ENCODE results near the gene MRPL44.
A peak's percentile ranks its signal among the peaks of the same experiment; 100 is the strongest.
"Not testable (repeated sequence)": the region's sequence is repeated elsewhere in the genome, so short reads cannot be mapped to it uniquely, and the experiment has no call there.

MRPL44 gene

GRCh38 chr2:223935459-223936125, 21.7 kb upstream of the MRPL44 start:
- no peak overlapping the region for H3K4me3 ChIP-seq (ENCODE audit: low read depth, low read length)

DNA sequence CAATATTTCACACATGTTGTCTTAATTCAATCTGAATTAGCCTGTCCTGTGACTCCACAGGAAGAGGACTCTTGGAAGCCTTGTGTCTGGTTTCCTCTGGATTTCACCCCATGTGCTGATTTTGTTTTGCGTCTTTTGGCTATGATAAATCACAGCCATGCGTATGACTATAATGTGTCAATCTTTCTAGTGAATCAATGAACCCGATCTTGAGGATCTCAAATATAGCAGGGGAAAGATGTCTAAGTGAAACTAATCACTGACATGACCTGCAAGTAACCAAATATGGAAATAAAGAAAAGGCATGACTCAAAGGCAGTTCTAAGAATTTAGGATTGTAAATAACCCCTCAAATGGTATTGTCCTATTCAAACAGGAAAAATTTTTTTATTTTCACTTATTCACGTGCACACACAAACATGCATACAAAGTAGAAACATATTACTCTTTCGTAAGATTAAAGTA, 20.4 kb upstream of the MRPL44 start:
- H3K4me3 ChIP-seq (ENCODE audit: low read depth, low read length) = no peak overlapping the region

- H3K4me3 ChIP-seq (ENCODE audit: low read depth, low read length) = no peak overlapping the region
These were observed 19.7 kb upstream of the MRPL44 start for GRCh38 chr2:223937535-223937934.

- H3K4me3 ChIP-seq (ENCODE audit: low read depth, low read length) = not testable (repeated sequence)
These were observed 17.8 kb upstream of the MRPL44 start for GRCh38 chr2:223939438-223939837.

DNA sequence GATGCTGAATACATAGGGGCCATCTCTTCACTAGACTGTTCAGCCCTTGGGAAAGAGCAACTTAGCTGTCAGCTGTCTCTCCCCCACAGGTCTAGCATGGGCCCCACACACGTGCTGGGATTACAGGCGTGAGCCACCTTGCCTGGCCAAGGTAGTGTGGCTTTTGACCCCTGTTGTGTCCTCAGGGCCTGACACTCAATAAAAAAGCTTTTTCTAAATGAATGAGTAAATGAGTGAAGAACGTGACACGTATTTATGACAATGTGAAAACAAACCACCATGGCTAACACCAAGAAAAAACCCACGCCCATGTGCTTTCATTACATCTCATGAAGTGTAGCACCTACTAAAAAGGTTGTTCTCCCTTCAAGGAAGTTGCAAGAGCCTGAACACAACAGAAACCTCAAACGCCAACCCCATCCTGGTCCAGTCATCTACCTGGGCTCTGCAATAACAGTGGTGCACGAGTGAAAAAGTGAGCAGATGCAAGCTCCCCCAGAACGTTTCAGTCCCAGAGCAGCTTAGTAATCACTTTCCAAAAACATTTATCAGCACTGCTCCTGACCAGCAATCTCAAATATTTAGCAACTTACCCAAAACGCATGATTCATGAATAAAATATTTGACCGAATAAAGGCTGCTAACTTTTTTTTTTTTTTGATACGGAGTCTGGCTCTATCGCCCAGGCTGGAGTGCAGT, 15.5 kb upstream of the MRPL44 start:
- no peak overlapping the region for H3K4me3 ChIP-seq (ENCODE audit: low read depth, low read length)

GRCh38 chr2:223943135-223943534, 14.1 kb upstream of the MRPL44 start:
- H3K4me3 ChIP-seq (ENCODE audit: low read depth, low read length) = peak overlapping the region; percentile 8

- peak overlapping the region; percentile 83 for H3K4me3 ChIP-seq (ENCODE audit: low read depth, low read length)
These were observed 13.7 kb upstream of the MRPL44 start for GRCh38 chr2:223943561-223944008.

DNA sequence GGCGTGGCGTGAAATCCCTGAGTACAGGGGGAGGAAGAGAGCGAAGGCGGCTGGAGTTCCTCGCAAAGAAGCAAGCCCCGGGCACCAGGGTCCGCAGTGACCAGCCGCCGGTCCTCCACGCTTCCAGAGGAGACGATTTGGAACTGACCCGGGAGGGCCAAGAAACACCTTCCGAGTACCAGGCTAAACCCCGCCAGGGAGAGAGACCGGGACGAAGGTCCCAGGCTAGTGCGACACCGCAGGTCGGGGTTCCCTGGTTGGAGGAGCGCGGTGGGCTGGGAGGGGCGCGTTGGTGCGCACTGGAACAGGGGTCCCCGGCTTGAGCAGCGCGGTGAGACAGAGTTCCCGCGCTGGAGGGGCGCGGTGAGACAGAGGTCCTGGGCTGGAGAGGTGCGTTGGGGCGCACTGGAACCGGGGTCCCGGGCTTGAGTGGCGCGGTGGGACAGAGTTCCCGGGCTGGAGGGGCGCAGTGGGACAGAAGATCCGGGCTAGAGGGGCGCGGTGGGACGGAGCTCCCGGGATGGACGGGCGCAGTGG, 13.0 kb upstream of the MRPL44 start:
- H3K4me3 ChIP-seq (ENCODE audit: low read depth, low read length) = peak overlapping the region; percentile 83

DNA sequence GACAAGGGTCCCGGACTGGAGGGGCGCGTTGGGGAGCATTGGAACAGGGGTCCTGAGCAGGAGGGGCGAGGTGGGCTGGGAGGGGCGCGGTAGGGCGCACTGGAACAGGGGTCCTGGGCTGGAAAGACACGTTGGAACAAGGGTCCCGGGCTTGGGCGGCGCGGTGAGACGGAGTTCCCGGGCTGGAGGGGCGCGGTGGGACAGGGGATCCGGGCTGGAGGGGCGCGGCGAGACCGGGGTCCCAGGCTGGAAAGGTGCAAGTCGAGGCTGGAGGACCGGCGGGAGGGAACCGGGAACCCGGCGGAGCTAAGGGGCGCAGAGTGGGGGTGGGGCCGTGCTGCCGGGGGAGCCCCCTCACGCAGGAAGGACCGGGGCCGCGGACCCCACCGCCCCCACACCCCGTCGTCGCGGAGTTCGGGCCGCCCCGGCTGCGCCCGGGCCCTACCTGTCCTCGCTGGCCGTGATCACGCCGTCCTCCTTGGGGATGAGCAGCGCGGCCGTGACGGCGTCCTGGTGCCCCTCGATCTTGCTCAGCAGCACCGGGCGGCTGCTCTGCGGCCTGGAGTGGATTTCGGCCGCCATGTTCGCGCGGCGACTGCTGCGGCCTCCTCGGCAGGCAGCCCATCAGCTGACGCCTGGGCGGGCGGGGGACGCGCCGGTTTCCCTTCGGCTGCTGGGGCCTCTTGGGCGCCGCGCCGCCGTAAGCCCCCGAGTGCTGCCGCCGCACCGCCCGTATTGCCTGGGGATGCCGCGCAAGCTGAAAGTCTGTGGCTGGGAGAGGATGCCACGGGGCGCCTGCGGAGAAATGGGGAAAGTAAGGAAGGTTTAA, 12.3 kb upstream of the MRPL44 start, which contains the start of gene WDFY1:
Gene WDFY1 (minus strand): TSS at position 633 of the 829 bp plus-strand sequence. CDS start 51 bp downstream, at position 582.
- peak within 1 kb of the TSS; percentile 83 for H3K4me3 ChIP-seq (ENCODE audit: low read depth, low read length)

GRCh38 chr2:223945755-223946154, 11.5 kb upstream of the MRPL44 start:
- H3K4me3 ChIP-seq (ENCODE audit: low read depth, low read length) = no peak overlapping the region

GRCh38 chr2:223947711-223948205, 9.5 kb upstream of the MRPL44 start:
- no peak overlapping the region for H3K4me3 ChIP-seq (ENCODE audit: low read depth, low read length)

DNA sequence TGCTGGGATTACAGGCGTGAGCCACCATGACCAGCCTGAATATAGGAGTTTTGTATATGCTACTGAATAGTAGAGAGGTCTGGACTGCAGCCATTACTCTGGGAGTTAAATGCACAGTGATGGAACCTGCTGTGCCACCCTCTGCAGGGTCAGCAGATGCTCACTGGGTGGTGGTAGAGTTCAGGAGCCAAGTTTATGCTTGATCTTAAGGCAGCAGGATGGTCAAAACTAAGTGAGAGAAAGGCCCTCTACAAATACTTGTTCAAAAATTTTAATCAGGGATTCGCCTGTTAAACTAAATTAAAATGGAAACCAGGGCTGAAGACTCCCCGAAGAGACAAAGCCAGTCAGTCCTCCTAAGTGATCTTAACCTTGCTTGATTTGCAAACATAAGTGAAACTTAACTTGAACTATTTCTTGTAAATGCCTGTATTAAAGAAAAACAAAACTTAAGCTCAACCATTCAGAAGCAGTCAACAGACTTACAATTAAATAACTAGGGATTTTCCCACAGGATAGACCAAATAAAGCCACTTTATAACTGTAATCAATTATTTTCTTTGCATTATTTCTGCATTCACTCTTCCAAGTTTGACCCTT, 7.9 kb upstream of the MRPL44 start:
- no peak overlapping the region for H3K4me3 ChIP-seq (ENCODE audit: low read depth, low read length)

DNA sequence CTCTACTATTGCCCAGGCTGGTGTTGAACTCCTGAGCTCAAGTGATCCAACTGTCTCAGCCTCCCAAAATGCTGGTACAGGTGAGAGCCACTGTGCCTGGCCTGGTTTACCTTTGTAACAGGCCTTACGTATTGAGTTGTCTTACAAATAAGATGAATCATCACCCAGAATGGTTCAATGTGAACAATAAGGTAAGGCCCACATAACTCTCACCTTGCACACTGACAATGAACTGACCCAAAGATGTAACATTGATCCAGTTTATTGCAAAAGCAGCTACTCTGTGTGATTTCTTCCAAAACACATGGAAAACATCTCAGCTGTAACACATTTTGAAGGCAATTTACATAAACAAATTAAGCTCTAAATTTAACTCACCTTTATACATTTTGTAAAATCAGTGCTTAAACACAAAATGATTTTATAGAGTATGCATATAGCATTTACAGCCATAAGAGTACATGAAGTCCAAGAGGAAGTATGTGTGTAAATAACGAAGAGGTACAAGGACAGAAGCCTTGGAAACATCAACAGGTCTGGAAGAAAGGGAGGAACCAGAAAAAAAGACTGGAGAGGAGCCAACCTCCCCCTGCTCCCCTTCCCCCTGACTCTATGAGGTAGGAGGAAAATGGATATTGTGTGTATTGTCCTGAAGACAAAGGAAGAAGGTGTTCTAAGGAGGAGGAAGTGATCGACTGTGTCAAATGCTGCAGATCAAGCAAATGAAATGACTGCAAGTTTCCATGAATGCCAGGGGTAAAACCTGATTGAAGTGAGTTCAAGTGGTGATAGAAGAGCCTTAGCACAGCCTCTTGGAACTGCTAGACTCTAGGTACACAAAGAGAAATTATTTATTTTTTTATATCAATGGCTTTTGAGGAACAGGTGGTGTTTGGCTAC, 6.6 kb upstream of the MRPL44 start:
- H3K4me3 ChIP-seq (ENCODE audit: low read depth, low read length) = no peak overlapping the region

DNA sequence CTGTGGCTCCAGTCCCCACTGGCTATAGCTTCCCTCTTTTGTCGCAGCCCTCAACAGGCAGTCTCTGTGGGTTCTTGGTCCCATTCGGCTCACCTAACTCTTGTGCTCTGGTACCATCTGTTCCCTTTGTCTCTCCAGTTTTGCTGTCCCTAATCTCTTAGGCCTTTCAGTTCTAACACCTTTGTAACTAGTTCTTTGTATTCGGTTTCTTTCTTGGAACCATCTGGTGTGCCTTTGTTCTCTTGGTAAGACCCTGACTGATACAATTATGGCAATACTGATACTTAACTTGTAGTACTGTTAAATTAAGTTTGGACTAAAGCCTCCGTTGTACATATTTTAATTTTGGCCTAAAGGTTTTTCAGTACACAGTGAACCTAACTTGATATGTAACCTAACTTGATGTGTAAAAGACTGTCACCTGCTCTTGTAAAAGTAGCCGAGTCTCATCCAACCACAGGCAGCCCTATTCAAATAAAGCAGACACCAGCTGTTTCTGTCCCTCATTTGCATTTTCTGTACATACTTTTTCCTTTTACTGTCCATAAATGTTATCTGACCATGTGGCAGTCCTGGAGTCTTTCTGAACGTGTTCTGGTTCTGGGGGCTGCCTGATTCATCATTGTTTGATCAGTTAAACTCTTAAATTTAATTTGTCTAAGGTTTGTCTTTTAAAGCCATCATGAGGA, 4.8 kb upstream of the MRPL44 start:
- no peak overlapping the region for H3K4me3 ChIP-seq (ENCODE audit: low read depth, low read length)

DNA sequence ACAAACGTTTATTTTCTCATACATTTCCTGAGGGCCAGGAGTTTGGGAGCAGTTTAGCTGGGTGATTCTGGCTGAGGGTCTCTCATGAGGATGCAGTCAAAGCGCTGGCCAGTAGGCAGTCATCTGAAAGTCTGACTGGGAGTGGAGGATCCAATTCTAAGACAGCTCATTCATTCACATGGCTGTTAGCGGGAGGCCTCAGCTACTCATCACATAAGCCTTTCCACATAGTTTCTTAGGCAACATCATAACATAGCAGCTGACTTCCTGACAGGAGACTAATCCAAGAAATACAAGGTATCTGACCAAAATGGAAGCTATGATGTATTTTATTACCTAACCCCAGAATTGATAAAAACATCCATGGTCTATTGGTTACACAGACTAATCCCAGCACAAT, 2.9 kb upstream of the MRPL44 start:
- no peak overlapping the region for H3K4me3 ChIP-seq (ENCODE audit: low read depth, low read length)

GRCh38 chr2:223956300-223956699, 963 bp upstream of the MRPL44 start:
- no peak overlapping the region for H3K4me3 ChIP-seq (ENCODE audit: low read depth, low read length)

GRCh38 chr2:223959688-223960087, 2.4 kb downstream of the MRPL44 start:
- no peak overlapping the region for H3K4me3 ChIP-seq (ENCODE audit: low read depth, low read length)

GRCh38 chr2:223967981-223968380, 10.7 kb downstream of the MRPL44 start:
- H3K4me3 ChIP-seq (ENCODE audit: low read depth, low read length) = no peak overlapping the region

GRCh38 chr2:223969315-223969714, 12.1 kb downstream of the MRPL44 start:
- no peak overlapping the region for H3K4me3 ChIP-seq (ENCODE audit: low read depth, low read length)

All from iPS-11a (cell line).